Measurements from ENCODE around the gene DYNLT4. TPM values are rescaled to one million over a fixed set of nuclear protein-coding genes. Genes with fewer than 3 reads are reported as not detected.
A peak's percentile ranks its signal among the peaks of the same experiment; 100 is the strongest.

Gene DYNLT4
- total and polyA plus RNA-seq, 2 of the 13 experiments (the other 11 are each of a cell fraction or from before 2014, with no cell fraction given) = 0.77 TPM; not detected in 1

- TF ChIP-seq BCLAF1 (IDR thresholded peaks at IDR 0.05) = no peak
- TF ChIP-seq SKIL (CRISPR knock-in tag; IDR thresholded peaks at IDR 0.05; ENCODE audit: borderline replicate concordance) = peak; percentile 75; the same call in 1 of the 2 replicates
- TF ChIP-seq ZNF674 (CRISPR knock-in tag; IDR thresholded peaks at IDR 0.05; ENCODE audit: low read depth) = no peak
- TF ChIP-seq FOXK2 (IDR thresholded peaks at IDR 0.05) = peak; percentile 74; the same call in 1 of the 2 replicates
- 0 out of 2 replicates have a peak, but pooled peaks have one; percentile 7 for TF ChIP-seq SMARCC2 (IDR thresholded peaks at IDR 0.05)
- TF ChIP-seq GPN1 (CRISPR knock-in tag; IDR thresholded peaks at IDR 0.05; ENCODE audit: borderline replicate concordance) = no peak
- 0 out of 2 replicates have a peak, but pooled peaks have one; percentile 8 for TF ChIP-seq ZNF580 (CRISPR knock-in tag; IDR thresholded peaks at IDR 0.05; ENCODE audit: borderline replicate concordance, low read depth)
- TF ChIP-seq PHF21A (CRISPR knock-in tag; IDR thresholded peaks at IDR 0.05) = peak; percentile 88
- peak; percentile 38; the same call in 1 of the 2 replicates for TF ChIP-seq ZMYM4 (CRISPR knock-in tag; IDR thresholded peaks at IDR 0.05)
- TF ChIP-seq MLLT10 (CRISPR knock-in tag; IDR thresholded peaks at IDR 0.05) = no peak
- TF ChIP-seq MZF1 (CRISPR knock-in tag; IDR thresholded peaks at IDR 0.05; ENCODE audit: borderline replicate concordance) = peak; percentile 18; the same call in 1 of the 2 replicates
- TF ChIP-seq ZBTB1 (CRISPR knock-in tag; IDR thresholded peaks at IDR 0.05; ENCODE audit: borderline replicate concordance) = no peak
- peak; percentile 81; the same call in 1 of the 2 replicates for TF ChIP-seq ZSCAN25 (CRISPR knock-in tag; IDR thresholded peaks at IDR 0.05)
- TF ChIP-seq ZFX (CRISPR knock-in tag; IDR thresholded peaks at IDR 0.05; ENCODE audit: low read depth) = peak; percentile 91
- TF ChIP-seq ZNF484 (CRISPR knock-in tag; IDR thresholded peaks at IDR 0.05; ENCODE audit: borderline replicate concordance, low read depth) = no peak
- 0 out of 2 replicates have a peak, but pooled peaks have one; percentile 50 for TF ChIP-seq DPF2 (CRISPR knock-in tag; IDR thresholded peaks at IDR 0.05; ENCODE audit: borderline replicate concordance, low read depth)
- TF ChIP-seq ISX (CRISPR knock-in tag; conservative IDR thresholded peaks at IDR 0.05) = no peak
- TF ChIP-seq POGZ (CRISPR knock-in tag; IDR thresholded peaks at IDR 0.05) = peak; percentile 53; the same call in 1 of the 2 replicates
- TF ChIP-seq JUNB (CRISPR knock-in tag; IDR thresholded peaks at IDR 0.05; ENCODE audit: borderline replicate concordance) = peak; percentile 86; the same call in 1 of the 2 replicates
- TF ChIP-seq ZFP1 (CRISPR knock-in tag; IDR thresholded peaks at IDR 0.05) = no peak; the same call in 1 of the 2 replicates
- TF ChIP-seq FIP1L1 (IDR thresholded peaks at IDR 0.05; ENCODE audit: borderline replicate concordance, insufficient read depth, low read depth, low read length) = no peak
- no peak for TF ChIP-seq DBP (CRISPR knock-in tag; IDR thresholded peaks at IDR 0.05; ENCODE audit: not compliant biosample characterization)
- 0 out of 2 replicates have a peak, but pooled peaks have one; percentile 27 for TF ChIP-seq ZBTB3 (CRISPR knock-in tag; IDR thresholded peaks at IDR 0.05; ENCODE audit: borderline replicate concordance, low read depth)
- no peak for TF ChIP-seq NFE2 (CRISPR knock-in tag; IDR thresholded peaks at IDR 0.05)
Measured at GRCh38 chr1:44807364-44808062, 362 bp upstream of the DYNLT4 start (continued).
